ENCODE results near the gene PCBP3.

Gene PCBP3

DNA sequence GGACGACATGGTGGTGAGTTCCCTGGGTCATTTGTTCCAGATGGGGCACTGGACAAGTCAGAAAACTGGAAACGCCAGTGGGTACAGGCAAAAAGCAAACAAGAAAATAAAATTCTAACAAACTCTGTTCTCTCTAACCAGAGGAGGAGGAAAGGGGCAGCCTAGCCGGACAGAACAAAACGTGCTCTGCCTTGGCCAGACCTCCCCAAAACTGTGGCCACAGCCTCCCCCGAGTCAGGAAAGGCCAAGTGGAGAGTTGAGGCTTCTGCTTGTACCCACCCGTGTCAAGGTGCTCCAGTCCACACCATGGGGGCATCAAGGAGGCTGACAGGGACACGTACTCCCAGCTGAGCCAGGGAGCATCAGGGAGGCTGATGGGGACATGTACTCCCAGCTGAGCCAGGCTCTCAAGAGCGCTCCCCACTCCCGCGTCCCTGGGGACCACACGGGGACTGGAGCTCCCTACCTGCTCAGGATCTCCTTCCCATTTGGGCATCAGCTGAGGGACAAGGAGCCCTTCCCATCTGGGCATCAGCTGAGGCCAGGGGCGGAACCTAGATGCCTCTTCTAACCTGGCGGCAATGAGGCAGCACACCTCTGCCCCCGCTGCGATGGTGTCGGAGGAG is 183.3 kb downstream of the PCBP3 start:
- DNase-seq (ENCODE audit: extremely low read depth, low read depth) = no peak
- no peak overlapping the region for H3K4me3 ChIP-seq (replicated peaks; ENCODE audit: low read depth, low read length)
- TF ChIP-seq, protein P1, sequence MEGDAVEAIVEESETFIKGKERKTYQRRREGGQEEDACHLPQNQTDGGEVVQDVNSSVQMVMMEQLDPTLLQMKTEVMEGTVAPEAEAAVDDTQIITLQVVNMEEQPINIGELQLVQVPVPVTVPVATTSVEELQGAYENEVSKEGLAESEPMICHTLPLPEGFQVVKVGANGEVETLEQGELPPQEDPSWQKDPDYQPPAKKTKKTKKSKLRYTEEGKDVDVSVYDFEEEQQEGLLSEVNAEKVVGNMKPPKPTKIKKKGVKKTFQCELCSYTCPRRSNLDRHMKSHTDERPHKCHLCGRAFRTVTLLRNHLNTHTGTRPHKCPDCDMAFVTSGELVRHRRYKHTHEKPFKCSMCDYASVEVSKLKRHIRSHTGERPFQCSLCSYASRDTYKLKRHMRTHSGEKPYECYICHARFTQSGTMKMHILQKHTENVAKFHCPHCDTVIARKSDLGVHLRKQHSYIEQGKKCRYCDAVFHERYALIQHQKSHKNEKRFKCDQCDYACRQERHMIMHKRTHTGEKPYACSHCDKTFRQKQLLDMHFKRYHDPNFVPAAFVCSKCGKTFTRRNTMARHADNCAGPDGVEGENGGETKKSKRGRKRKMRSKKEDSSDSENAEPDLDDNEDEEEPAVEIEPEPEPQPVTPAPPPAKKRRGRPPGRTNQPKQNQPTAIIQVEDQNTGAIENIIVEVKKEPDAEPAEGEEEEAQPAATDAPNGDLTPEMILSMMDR (IDR thresholded peaks at IDR 0.05; ENCODE audit: low read depth, low read length, missing control alignments) = no peak

DNA sequence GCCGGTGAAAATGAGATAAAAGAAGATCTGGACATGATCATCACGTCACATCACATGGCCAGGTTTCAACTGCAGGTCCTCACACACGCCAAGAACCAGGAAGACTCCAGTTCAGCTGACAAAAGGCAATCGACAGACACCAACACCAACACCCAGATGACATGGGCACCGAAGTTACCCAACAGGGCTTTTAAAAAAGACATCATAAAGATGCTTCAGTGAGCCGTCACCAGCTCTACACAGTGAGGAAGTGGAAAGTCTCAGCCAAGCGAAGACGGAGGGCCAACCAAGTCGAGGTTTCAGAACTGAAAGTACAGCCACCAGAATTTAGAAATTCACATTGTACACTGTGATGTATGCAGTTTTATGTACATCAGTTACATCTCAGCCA is 183.8 kb downstream of the PCBP3 start:
- TF ChIP-seq, protein P1 (IDR thresholded peaks at IDR 0.05; ENCODE audit: low read depth, low read length, missing control alignments) = no peak
- DNase-seq (ENCODE audit: extremely low read depth, low read depth) = no peak
- no peak overlapping the region for H3K4me3 ChIP-seq (replicated peaks; ENCODE audit: low read depth, low read length)

DNA sequence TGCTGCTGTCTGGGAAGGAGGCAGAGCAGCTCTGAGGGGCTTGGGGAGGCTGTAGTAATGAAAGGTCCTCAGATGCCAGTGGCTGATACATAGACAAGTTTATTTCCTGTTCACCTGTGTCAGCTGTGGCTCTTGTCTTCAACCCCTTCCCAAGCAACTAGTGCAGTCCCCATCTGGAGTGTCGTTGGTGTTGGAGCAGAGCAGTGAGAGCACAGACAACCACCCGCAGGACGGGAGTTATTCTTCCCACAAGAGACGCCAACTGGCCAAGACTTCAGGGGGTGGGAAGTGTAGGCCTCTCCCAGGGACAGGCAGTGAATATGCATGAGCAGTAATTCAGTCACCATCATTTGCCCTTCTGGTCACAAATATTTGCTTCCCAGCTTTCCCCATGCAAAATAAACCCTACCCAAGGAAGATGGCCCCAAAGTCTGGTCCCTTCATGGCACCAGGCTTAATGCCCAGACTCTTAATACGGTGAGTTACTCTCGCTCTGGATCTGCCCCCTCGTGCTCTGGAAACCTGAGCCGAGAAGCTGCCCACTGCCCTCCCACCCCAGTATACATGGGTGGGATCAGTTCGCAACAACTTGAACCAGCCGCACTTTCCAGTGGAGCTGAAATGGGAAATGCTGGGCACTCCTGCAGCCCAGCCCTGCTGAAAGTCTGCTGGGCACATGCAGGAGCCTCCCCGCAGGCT is 184.5 kb downstream of the PCBP3 start:
- no peak for DNase-seq (ENCODE audit: extremely low read depth, low read depth)
- TF ChIP-seq, protein P1 (IDR thresholded peaks at IDR 0.05; ENCODE audit: low read depth, low read length, missing control alignments) = no peak
- no peak overlapping the region for H3K4me3 ChIP-seq (replicated peaks; ENCODE audit: low read depth, low read length)

DNA sequence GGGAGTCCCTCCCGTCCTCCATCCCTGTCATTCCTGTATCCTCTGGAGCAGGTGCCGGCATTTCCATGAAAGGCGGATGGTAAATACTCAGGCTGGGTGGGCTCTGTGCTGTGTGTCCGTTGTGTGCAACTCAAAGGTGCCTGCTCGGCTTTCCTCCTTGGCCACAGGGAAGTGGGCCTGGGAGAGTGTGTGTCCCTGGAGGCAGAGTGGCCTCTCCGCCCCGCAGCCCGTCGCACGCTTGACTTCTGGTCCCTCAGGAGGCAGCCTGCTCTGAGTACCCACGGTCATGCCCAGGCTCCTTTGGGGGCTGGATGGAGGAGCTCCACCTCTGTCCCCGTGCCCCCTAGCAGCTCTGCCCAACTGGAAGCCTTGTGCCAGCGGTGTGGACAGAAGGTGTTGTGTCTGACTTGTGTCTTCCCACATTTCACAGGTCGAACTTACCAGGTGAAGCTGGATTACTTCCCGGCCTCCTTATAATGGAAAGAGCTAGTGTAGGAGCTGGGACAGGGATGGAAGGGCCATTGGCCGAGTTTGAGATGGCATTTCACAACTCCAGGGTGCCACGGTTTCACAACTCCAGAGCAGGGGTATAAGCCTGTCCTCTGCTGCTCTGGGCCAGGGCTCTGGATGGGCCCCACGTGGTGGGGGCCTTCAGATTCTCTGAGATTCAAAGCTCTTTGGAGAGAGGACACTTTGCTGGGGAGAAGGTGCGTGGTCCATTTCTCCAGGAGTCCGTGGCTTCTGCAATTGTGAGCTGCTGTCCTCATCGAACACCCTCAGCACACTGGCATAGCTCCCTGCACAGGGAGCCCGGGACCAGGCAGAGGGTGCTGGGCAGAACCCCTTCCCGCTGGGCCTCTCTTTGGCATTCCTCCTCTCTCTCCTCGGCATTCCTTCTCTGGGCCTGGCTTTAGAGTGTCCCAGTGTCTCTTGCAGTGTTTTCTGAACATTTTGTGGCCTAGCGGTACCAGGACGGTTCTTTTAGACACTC is 185.3 kb downstream of the PCBP3 start:
- no peak overlapping the region for H3K4me3 ChIP-seq (replicated peaks; ENCODE audit: low read depth, low read length)
- TF ChIP-seq, protein P1 (IDR thresholded peaks at IDR 0.05; ENCODE audit: low read depth, low read length, missing control alignments) = no peak
- no peak for DNase-seq (ENCODE audit: extremely low read depth, low read depth)

DNA sequence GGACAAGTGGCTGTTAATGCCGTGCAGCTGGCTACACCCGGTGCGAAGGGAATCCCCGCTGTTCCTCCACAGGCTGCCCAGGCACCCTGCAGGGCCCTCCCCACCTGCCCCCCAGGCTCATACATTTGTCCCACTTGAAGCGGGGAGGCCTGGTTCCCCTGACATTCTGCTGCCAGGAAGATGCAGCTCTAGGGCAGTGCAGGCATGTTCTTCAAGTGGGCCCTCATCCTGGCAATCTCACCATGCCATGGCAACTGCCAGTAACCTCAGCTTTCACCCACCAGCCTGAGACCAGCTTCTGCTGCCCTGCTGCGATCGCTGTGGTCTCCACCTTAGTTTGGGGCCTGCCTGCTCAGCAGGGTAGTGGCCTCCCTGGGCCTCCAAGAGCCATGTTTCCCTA is 186.1 kb downstream of the PCBP3 start:
- TF ChIP-seq, protein P1 (IDR thresholded peaks at IDR 0.05; ENCODE audit: low read depth, low read length, missing control alignments) = no peak
- no peak overlapping the region for H3K4me3 ChIP-seq (replicated peaks; ENCODE audit: low read depth, low read length)
- DNase-seq (ENCODE audit: extremely low read depth, low read depth) = no peak

DNA sequence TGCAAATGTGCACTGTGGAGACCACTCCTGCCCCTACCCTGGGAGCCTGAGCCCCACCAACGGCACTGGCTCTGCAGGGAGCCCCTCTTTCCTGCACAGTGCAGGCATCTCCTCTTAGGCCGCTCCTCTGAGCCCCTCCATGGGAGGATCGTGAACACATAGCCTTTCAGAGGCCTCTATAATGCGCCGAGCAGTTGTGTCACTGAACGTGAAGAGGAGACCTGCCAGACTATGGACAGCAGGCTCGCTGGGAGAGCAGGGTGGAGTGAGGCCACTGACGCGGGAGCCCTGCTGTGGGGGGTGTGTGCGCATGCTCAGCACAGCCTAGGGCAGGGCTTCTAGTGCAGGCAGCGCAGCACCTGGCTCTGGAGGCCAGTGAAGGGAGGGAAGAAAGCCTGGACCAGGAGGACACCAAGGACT is 186.7 kb downstream of the PCBP3 start:
- H3K4me3 ChIP-seq (replicated peaks; ENCODE audit: low read depth, low read length) = no peak overlapping the region
- TF ChIP-seq, protein P1 (IDR thresholded peaks at IDR 0.05; ENCODE audit: low read depth, low read length, missing control alignments) = no peak
- no peak for DNase-seq (ENCODE audit: extremely low read depth, low read depth)

All from HFF-Myc (cell line).